A673 (cell line): Measurements from ENCODE around the gene TSPOAP1. TPM values are rescaled to one million over a fixed set of nuclear protein-coding genes. Genes with fewer than 3 reads are reported as not detected.
A peak's percentile ranks its signal among the peaks of the same experiment; 100 is the strongest.

ENCODE experiments used
- BruUV-seq: library from RNA; stranded (reverse); fragments of 400-500 nt; replicated peaks from 2 replicates; lab custom pipeline; 2021; lab: Mats Ljungman, UMichigan
- CTCF ChIA-PET: fragments of 300-600 bp; sonication (Branson Sonifier 250); formaldehyde crosslinking; loops from one replicate; lab custom pipeline; 2022; ENCODE audit warnings: antibody characterized with exemption; lab: Charles Lee
- POLR2A ChIA-PET: fragments of 300-600 bp; sonication (Branson Sonifier 250); formaldehyde crosslinking; loops from one replicate; lab custom pipeline; 2022; ENCODE audit warnings: antibody characterized with exemption; ENCODE audit not compliant: low non-redundant PET; lab: Charles Lee
- DNase-seq: peaks from one replicate; pipeline ENCODE4 v3.0.0-alpha.2; 2015; ENCODE audit warnings: low spot score
- H3K27ac ChIP-seq: fragments of 200-600 bp; sonication (generic); 2 replicates; pipeline ENCODE4 v1.5.1; 2016; ENCODE audit warnings: mixed run types, low read depth, mild to moderate bottlenecking, mixed read lengths, antibody characterized with exemption, low read length; ENCODE audit not compliant: poor library complexity, severe bottlenecking
- H3K27me3 ChIP-seq: fragments of 200-600 bp; sonication (generic); replicated peaks from 2 replicates; pipeline ENCODE4 v1.6.1; 2017; ENCODE audit warnings: mixed run types, low read depth, mild to moderate bottlenecking, mixed read lengths, antibody characterized with exemption, low read length; ENCODE audit not compliant: insufficient read depth, poor library complexity
- H3K36me3 ChIP-seq: fragments of 200-600 bp; sonication (generic); 2 replicates; pipeline ENCODE4 v1.6.1; 2016; ENCODE audit warnings: mixed run types, mild to moderate bottlenecking, mixed read lengths, antibody characterized with exemption, low read length; ENCODE audit not compliant: insufficient read depth, poor library complexity, severe bottlenecking
- H3K4me1 ChIP-seq: fragments of 200-600 bp; sonication (generic); 2 replicates; pipeline ENCODE4 v1.6.1; 2017; ENCODE audit warnings: mixed run types, mild to moderate bottlenecking, mixed read lengths, antibody characterized with exemption, low read length; ENCODE audit not compliant: insufficient read depth, poor library complexity, severe bottlenecking
- H3K4me3 ChIP-seq: fragments of 200-600 bp; sonication (generic); 2 replicates; pipeline ENCODE4 v1.5.1; 2016; ENCODE audit warnings: low read depth, mixed run types, mild to moderate bottlenecking, mixed read lengths, low read length; ENCODE audit not compliant: poor library complexity, severe bottlenecking
- H3K9me3 ChIP-seq: fragments of 200-600 bp; sonication (generic); 2 replicates; pipeline ENCODE4 v1.6.1; 2016; ENCODE audit warnings: mixed run types, low read depth, mild to moderate bottlenecking, mixed read lengths, antibody characterized with exemption, low read length; ENCODE audit not compliant: poor library complexity, severe bottlenecking
- EZH2 ChIP-seq: fragments of 200-600 bp; sonication (generic); IDR thresholded peaks from 2 replicates; pipeline ENCODE4 v1.6.1; 2017; ENCODE audit warnings: borderline replicate concordance, low read depth, mild to moderate bottlenecking, mixed read lengths, antibody characterized with exemption, low read length; ENCODE audit not compliant: poor library complexity, severe bottlenecking
- intact Hi-C: fragments of 100-400 bp; cut with micrococcal nuclease; formaldehyde crosslinking; loops from one replicate; pipeline ENCODE4 v1.10.0; 2022; ENCODE audit not compliant: unreplicated experiment
- total RNA-seq: library from RNA; stranded (reverse); gene quantifications from 2 replicates; pipeline ENCODE4 v1.2.3, GENCODE V29; 2021
- TF ChIP-seq, protein P1 (sequence below): fragments of 300-800, 200-600 bp; sonication (generic); conservative IDR thresholded peaks from 2 replicates; pipeline ENCODE4 v1.5.1; 2017; ENCODE audit warnings: low read depth, mild to moderate bottlenecking, antibody characterized with exemption, low read length, moderate library complexity, mixed read lengths

TSPOAP1 gene
- total RNA-seq, 1 experiment from 2014 or later = 0.21 TPM

GRCh38 chr17:58351182-58351581, 22.6 kb upstream of the TSPOAP1 start:
- DNase-seq = no peak
- CTCF ChIA-PET = interaction anchor here (0.7 to 1.9 kb wide), 2 partner anchors 35 to 101 kb away, joined by 5 to 7 read pairs; no protein-coding TSS in a partner anchor
- BruUV-seq = TSS peak; percentile 41
- no peaks in the 10 kb centered on the region for H3K4me1 ChIP-seq
- no peak for TF ChIP-seq EZH2
- TF ChIP-seq, protein P1, sequence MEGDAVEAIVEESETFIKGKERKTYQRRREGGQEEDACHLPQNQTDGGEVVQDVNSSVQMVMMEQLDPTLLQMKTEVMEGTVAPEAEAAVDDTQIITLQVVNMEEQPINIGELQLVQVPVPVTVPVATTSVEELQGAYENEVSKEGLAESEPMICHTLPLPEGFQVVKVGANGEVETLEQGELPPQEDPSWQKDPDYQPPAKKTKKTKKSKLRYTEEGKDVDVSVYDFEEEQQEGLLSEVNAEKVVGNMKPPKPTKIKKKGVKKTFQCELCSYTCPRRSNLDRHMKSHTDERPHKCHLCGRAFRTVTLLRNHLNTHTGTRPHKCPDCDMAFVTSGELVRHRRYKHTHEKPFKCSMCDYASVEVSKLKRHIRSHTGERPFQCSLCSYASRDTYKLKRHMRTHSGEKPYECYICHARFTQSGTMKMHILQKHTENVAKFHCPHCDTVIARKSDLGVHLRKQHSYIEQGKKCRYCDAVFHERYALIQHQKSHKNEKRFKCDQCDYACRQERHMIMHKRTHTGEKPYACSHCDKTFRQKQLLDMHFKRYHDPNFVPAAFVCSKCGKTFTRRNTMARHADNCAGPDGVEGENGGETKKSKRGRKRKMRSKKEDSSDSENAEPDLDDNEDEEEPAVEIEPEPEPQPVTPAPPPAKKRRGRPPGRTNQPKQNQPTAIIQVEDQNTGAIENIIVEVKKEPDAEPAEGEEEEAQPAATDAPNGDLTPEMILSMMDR = no peak
- intact Hi-C loops = no loop called here
- POLR2A ChIA-PET = no interaction called here
- H3K27me3 ChIP-seq = no peaks in the 10 kb centered on the region
- H3K36me3 ChIP-seq = peaks cover 34% of the 10 kb centered on the region
- H3K9me3 ChIP-seq = no peaks in the 10 kb centered on the region
- peak overlapping the region; percentile 84 for H3K4me3 ChIP-seq
- H3K27ac ChIP-seq = peak overlapping the region; percentile 79

- no peak for DNase-seq
- TF ChIP-seq EZH2 = no peak
- TF ChIP-seq, protein P1 = no peak
- BruUV-seq = no TSS peak
- Histone ChIP-seq H3K4me3 (no peak overlapping the region), H3K27me3 (no peaks in the 10 kb centered on the region), H3K27ac (no peak overlapping the region), H3K4me1 (no peaks in the 10 kb centered on the region), H3K36me3 (peaks cover 50% of the 10 kb centered on the region), H3K9me3 (no peaks in the 10 kb centered on the region)
- ChIA-PET CTCF (interaction anchor here (0.6 kb wide), 1 partner anchor 240 kb away, joined by 6 read pairs; no protein-coding TSS in a partner anchor), POLR2A (no interaction called here)
- intact Hi-C loops = no loop called here
These were observed 19.4 kb upstream of the TSPOAP1 start for GRCh38 chr17:58348038-58348437.

GRCh38 chr17:58345500-58345899, 16.9 kb upstream of the TSPOAP1 start:
- Histone ChIP-seq H3K4me3 (no peak overlapping the region), H3K4me1 (no peaks in the 10 kb centered on the region), H3K9me3 (no peaks in the 10 kb centered on the region), H3K27me3 (no peaks in the 10 kb centered on the region), H3K27ac (no peak overlapping the region), H3K36me3 (peaks cover 50% of the 10 kb centered on the region)
- ChIA-PET POLR2A (interaction anchor here (0.6 kb wide), 1 partner anchor 31 kb away, joined by 3 read pairs; no protein-coding TSS in a partner anchor), CTCF (no interaction called here)
- no peak for DNase-seq
- intact Hi-C loops = no loop called here
- no TSS peak for BruUV-seq
- no peak for TF ChIP-seq EZH2
- TF ChIP-seq, protein P1 = no peak
